GM10248 (cell line): ENCODE results near the gene ZDHHC3.

Source experiments
- CTCF ChIA-PET: fragments of 300-600 bp; sonication (Branson Sonifier 250); formaldehyde crosslinking; extraction: SDS; loops from one replicate; lab custom pipeline; 2021; ENCODE audit warnings: antibody characterized with exemption; lab: Yijun Ruan, JAX
- POLR2A ChIA-PET: fragments of 350-650 bp; sonication (Branson Sonifier 250); formaldehyde crosslinking; extraction: SDS; loops from one replicate; lab custom pipeline; 2020; ENCODE audit warnings: antibody characterized with exemption; lab: Yijun Ruan, JAX
- DNase-seq: peaks from one replicate; pipeline ENCODE4 v3.0.0; 2012; ENCODE audit errors: extremely low spot score
- TF ChIP-seq, protein P1 (sequence below): IDR thresholded peaks from 2 replicates; pipeline ENCODE4 v1.5.1; 2012; ENCODE audit warnings: mild to moderate bottlenecking, low read depth; ENCODE audit errors: extremely low read depth, missing control alignments, control extremely low read depth

Gene ZDHHC3

GRCh38 chr3:44903314-44903713 is 72.7 kb downstream of the ZDHHC3 start:
- no peak for DNase-seq
- ChIA-PET CTCF (interaction anchor here (1.2 kb wide), 1 partner anchor 11 kb away, joined by 3 read pairs; no protein-coding TSS in a partner anchor), POLR2A (no interaction called here)
- TF ChIP-seq, protein P1, sequence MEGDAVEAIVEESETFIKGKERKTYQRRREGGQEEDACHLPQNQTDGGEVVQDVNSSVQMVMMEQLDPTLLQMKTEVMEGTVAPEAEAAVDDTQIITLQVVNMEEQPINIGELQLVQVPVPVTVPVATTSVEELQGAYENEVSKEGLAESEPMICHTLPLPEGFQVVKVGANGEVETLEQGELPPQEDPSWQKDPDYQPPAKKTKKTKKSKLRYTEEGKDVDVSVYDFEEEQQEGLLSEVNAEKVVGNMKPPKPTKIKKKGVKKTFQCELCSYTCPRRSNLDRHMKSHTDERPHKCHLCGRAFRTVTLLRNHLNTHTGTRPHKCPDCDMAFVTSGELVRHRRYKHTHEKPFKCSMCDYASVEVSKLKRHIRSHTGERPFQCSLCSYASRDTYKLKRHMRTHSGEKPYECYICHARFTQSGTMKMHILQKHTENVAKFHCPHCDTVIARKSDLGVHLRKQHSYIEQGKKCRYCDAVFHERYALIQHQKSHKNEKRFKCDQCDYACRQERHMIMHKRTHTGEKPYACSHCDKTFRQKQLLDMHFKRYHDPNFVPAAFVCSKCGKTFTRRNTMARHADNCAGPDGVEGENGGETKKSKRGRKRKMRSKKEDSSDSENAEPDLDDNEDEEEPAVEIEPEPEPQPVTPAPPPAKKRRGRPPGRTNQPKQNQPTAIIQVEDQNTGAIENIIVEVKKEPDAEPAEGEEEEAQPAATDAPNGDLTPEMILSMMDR, result no peak

- TF ChIP-seq, protein P1, result no peak
- POLR2A ChIA-PET, result no interaction called here
- no peak for DNase-seq
- CTCF ChIA-PET, result interaction anchor here (1.0 to 1.6 kb wide), 3 partner anchors 11 to 14 kb away, joined by 3 to 6 read pairs (median 3); no protein-coding TSS in a partner anchor
These were observed 73.3 kb downstream of the ZDHHC3 start for GRCh38 chr3:44902628-44903027.

DNA sequence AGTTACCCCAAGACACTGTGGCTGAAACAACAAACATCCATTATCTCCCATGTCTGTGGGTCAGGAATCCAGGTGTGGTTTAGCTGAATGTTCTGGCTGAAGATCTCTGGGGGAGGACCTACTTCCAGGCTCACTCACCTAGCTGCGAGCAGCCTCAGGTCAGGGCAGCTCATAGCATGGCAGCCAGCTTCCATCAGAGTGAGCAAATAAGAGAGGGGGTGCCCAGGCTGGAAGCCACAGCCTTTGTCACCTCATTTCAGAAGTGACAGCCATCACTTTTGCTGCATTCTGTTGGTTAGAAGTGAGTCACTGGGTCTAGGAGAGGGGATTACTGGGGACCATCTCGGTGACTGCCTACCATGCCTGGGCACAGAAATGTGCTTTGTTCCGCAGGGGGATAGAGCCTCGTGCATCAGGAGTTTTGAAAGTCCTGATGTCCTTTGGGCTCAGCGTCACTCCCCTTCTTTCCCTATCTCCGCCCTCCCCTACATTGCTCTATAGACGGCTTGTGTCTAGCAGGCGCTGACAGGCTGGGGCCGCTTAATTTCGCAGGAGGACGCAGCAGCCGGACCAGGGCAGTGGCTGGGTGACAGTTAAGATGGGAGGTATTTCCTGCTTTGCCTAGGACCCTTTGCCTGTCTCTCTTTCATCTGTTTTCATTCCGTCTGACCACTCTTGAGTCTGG is 76.1 kb downstream of the ZDHHC3 start:
- POLR2A ChIA-PET, result no interaction called here
- TF ChIP-seq, protein P1, result no peak
- no peak for DNase-seq
- CTCF ChIA-PET, result no interaction called here

DNA sequence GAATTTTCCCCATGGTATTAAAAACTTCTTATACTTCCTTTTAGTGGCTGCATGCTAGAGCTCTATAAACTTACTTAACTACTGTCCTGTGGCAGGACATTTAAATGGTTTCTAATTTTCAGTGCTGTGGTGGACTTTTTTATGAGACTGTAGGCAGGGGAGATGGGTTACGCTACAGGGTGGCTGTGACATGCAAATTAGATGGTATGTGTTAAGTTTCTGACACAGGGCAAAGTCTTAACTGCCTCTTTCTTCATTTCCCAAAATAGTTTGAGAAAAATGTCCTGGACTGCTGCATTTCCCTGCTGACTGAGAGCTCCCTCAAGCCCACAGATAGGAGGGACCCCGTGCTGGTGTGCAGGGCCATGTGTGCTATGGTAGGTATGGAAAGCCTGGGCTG is 79.5 kb downstream of the ZDHHC3 start:
- POLR2A ChIA-PET, result no interaction called here
- TF ChIP-seq, protein P1, result no peak

DNA sequence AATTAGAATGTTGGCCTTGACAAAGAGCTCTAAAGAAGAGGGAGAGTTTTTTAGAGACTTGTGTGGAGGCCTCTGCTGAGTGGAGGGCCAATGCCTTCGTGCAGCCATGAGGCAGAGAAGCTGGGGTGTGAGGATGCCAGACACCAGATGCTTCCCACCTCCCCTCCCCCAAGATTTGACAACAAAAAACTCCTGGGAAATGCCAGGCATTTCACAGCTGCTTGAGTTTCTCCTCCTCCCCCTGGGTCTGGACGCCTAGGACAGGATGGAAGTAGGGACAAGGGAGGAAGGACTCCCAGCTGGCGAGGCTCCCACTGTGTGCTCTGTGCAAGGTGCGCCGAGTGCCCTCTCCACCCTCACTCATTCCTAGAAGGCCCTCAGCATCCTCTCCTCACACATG is 81.5 kb downstream of the ZDHHC3 start:
- TF ChIP-seq, protein P1, result no peak
- ChIA-PET CTCF (interaction anchor here (1.0 to 1.2 kb wide), 2 partner anchors 13 to 22 kb away, joined by 3 read pairs; no protein-coding TSS in a partner anchor), POLR2A (no interaction called here)
- DNase-seq, result no peak

More for the DNA sequence above, 79.5 kb downstream of the ZDHHC3 start:
- CTCF ChIA-PET, result no interaction called here
- no peak for DNase-seq

GRCh38 chr3:44893097-44893496 is 82.9 kb downstream of the ZDHHC3 start:
- CTCF ChIA-PET, result interaction anchor here (1.2 kb wide), 1 partner anchor 364 kb away, joined by 3 read pairs; no protein-coding TSS in a partner anchor
- no peak for DNase-seq
- POLR2A ChIA-PET, result no interaction called here
- TF ChIP-seq, protein P1, result no peak
